Activated naive CD4-positive, alpha-beta T cell treated with anti-CD3 and anti-CD28 coated beads, Interleukin-2, amount 50 U/mL, for 72 hours (primary cell): Measurements from ENCODE around the gene MICAL3. TPM values are rescaled to one million over a fixed set of nuclear protein-coding genes. Genes with fewer than 3 reads are reported as not detected.

ENCODE experiments used
- ATAC-seq, 2 donors: fragments of 150-1000 bp; cut with Tn5 transposase; 2 replicates each; pipeline ENCODE4 v1.10.0; 2021; ENCODE audit warnings: mild to moderate bottlenecking in 2 of 2, moderate library complexity in 2 of 2
- DNase-seq, 2 donors: peaks; one replicate each; pipeline ENCODE4 v3.0.0; 2021 to 2022; ENCODE audit warnings: low spot score in 2 of 2
- H3K27ac Mint-ChIP-seq, 2 donors: one replicate each; pipeline ENCODE4 v1.8.0; 2022; ENCODE audit warnings: mild to moderate bottlenecking in 2 of 2, mixed read lengths in 2 of 2
- H3K36me3 Mint-ChIP-seq, 2 donors: one replicate each; pipeline ENCODE4 v1.8.0; 2022; ENCODE audit warnings: mixed read lengths in 2 of 2
- H3K9me3 Mint-ChIP-seq, 2 donors: one replicate each; pipeline ENCODE4 v1.8.0; 2022; ENCODE audit warnings: mixed read lengths in 2 of 2
- total RNA-seq, 2 donors: library from RNA; stranded (reverse); gene quantifications; one replicate each; pipeline ENCODE4 v1.2.3, GENCODE V29; 2022

MICAL3 gene
- total RNA-seq, 2 donors from 2014 or later: 19.5 to 30.2 TPM

GRCh38 chr22:17797721-17798559, 226.4 kb downstream of the MICAL3 start:
- no peaks in the 10 kb centered on the region for H3K9me3 Mint-ChIP-seq
- ATAC-seq: peak in 1 of 2 donors; percentile 56
- H3K36me3 Mint-ChIP-seq: no peaks in the 10 kb centered on the region
- no peak overlapping the region for H3K27ac Mint-ChIP-seq
- no peak for DNase-seq

GRCh38 chr22:17796695-17797094, 227.7 kb downstream of the MICAL3 start:
- no peak for DNase-seq
- Mint-ChIP-seq H3K36me3 (no peaks in the 10 kb centered on the region), H3K27ac (no peak overlapping the region), H3K9me3 (no peaks in the 10 kb centered on the region)
- ATAC-seq: no peak

- H3K9me3 Mint-ChIP-seq: no peaks in the 10 kb centered on the region
- peak overlapping the region in 1 of 2 donors; percentile 11 for H3K27ac Mint-ChIP-seq
- DNase-seq (no peak), ATAC-seq (no peak)
- no peaks in the 10 kb centered on the region for H3K36me3 Mint-ChIP-seq
These were observed 228.5 kb downstream of the MICAL3 start for GRCh38 chr22:17795661-17796548.

GRCh38 chr22:17794726-17795542, 229.4 kb downstream of the MICAL3 start:
- Mint-ChIP-seq H3K9me3 (no peaks in the 10 kb centered on the region), H3K36me3 (no peaks in the 10 kb centered on the region), H3K27ac (peak overlapping the region in 1 of 2 donors; percentile 34)
- ATAC-seq (no peak), DNase-seq (no peak)

GRCh38 chr22:17792854-17793434, 231.4 kb downstream of the MICAL3 start:
- Mint-ChIP-seq H3K9me3 (no peaks in the 10 kb centered on the region), H3K36me3 (no peaks in the 10 kb centered on the region), H3K27ac (no peak overlapping the region)
- DNase-seq (no peak), ATAC-seq (no peak)

- ATAC-seq (peak in 1 of 2 donors; percentile 11), DNase-seq (no peak)
- Mint-ChIP-seq H3K9me3 (no peaks in the 10 kb centered on the region), H3K36me3 (no peaks in the 10 kb centered on the region), H3K27ac (no peak overlapping the region)
These were observed 232.1 kb downstream of the MICAL3 start for GRCh38 chr22:17792299-17792698.

- H3K36me3 Mint-ChIP-seq: no peaks in the 10 kb centered on the region
- ATAC-seq (no peak), DNase-seq (no peak)
- H3K27ac Mint-ChIP-seq: no peak overlapping the region
- no peaks in the 10 kb centered on the region for H3K9me3 Mint-ChIP-seq
These were observed 233.2 kb downstream of the MICAL3 start for GRCh38 chr22:17791196-17791595.

- Mint-ChIP-seq H3K36me3 (no peaks in the 10 kb centered on the region), H3K9me3 (no peaks in the 10 kb centered on the region), H3K27ac (no peak overlapping the region)
- ATAC-seq: no peak
- no peak for DNase-seq
These were observed 234.8 kb downstream of the MICAL3 start for GRCh38 chr22:17789379-17790200.

- no peaks in the 10 kb centered on the region for H3K36me3 Mint-ChIP-seq
- DNase-seq (no peak), ATAC-seq (no peak)
- no peaks in the 10 kb centered on the region for H3K9me3 Mint-ChIP-seq
- no peak overlapping the region for H3K27ac Mint-ChIP-seq
These were observed 235.6 kb downstream of the MICAL3 start for GRCh38 chr22:17788528-17789378.

GRCh38 chr22:17787716-17788330, 236.5 kb downstream of the MICAL3 start:
- ATAC-seq (no peak), DNase-seq (no peak)
- H3K9me3 Mint-ChIP-seq: no peaks in the 10 kb centered on the region
- H3K36me3 Mint-ChIP-seq: no peaks in the 10 kb centered on the region
- no peak overlapping the region for H3K27ac Mint-ChIP-seq

- Mint-ChIP-seq H3K27ac (no peak overlapping the region), H3K36me3 (no peaks in the 10 kb centered on the region), H3K9me3 (no peaks in the 10 kb centered on the region)
- DNase-seq: no peak
- no peak for ATAC-seq
These were observed 237.1 kb downstream of the MICAL3 start for GRCh38 chr22:17787241-17787640.

GRCh38 chr22:17786435-17787161, 237.8 kb downstream of the MICAL3 start:
- no peaks in the 10 kb centered on the region for H3K9me3 Mint-ChIP-seq
- no peak for DNase-seq
- H3K36me3 Mint-ChIP-seq: no peaks in the 10 kb centered on the region
- H3K27ac Mint-ChIP-seq: no peak overlapping the region
- ATAC-seq: no peak

GRCh38 chr22:17785185-17786184, 238.9 kb downstream of the MICAL3 start:
- ATAC-seq (peak in 1 of 2 donors; percentile 67), DNase-seq (peak in 1 of 2 donors; percentile 80)
- Mint-ChIP-seq H3K36me3 (no peaks in the 10 kb centered on the region), H3K27ac (peak overlapping the region in 1 of 2 donors; percentile 64), H3K9me3 (no peaks in the 10 kb centered on the region)
